Tibial artery (tissue), 4 donors: Measurements from ENCODE around the gene PGLYRP3.
"Not testable (repeated sequence)": the region's sequence is repeated elsewhere in the genome, so short reads cannot be mapped to it uniquely, and the experiment has no call there.

Experiments used
- DNase-seq, 2 donors: peaks; one replicate each; pipeline ENCODE4 v3.0.0-alpha.2; 2019
- H3K27ac ChIP-seq, 2 donors: fragments of 200-600 bp; sonication (generic) in 1 of 2; 1 replicate in 1 of 2; 2 replicates in 1 of 2; pipeline ENCODE4 v1.5.1; 2018 to 2019; ENCODE audit warnings: mild to moderate bottlenecking in 1 of 2
- H3K27me3 ChIP-seq, 2 donors: fragments of 200-600 bp; sonication (generic) in 1 of 2; one replicate each; pipeline versions ENCODE4 v1.5.1 to v1.6.0; 2016 to 2019
- H3K36me3 ChIP-seq, 3 donors: fragments of 200-600 bp; sonication (generic) in 2 of 3; one replicate each; pipeline ENCODE4 v1.5.1; 2016 to 2019; ENCODE audit warnings: mild to moderate bottlenecking in 2 of 3
- H3K4me1 ChIP-seq, 4 donors: fragments of 200-600 bp; sonication (generic) in 2 of 4; 1 replicate in 3 of 4; 2 replicates in 1 of 4; pipeline ENCODE4 v1.5.1; 2016 to 2019
- H3K4me3 ChIP-seq, 2 donors: fragments of 200-600 bp; sonication (generic) in 1 of 2; 1 replicate in 1 of 2; 2 replicates in 1 of 2; pipeline ENCODE4 v1.5.1; 2018 to 2019; ENCODE audit warnings: mild to moderate bottlenecking in 2 of 2
- H3K9me3 ChIP-seq, 3 donors: fragments of 200-600 bp; sonication (generic) in 1 of 3; one replicate each; pipeline ENCODE4 v1.5.1; 2016 to 2019
- intact Hi-C: fragments of 100-400 bp; cut with DNase I; formaldehyde crosslinking; loops from one replicate; pipeline ENCODE4 v1.15.0; 2023; ENCODE audit warnings: low total_unique reads
- TF ChIP-seq, protein P1 (sequence below), 2 experiments: fragments of 200-600 bp in 1 of 2; fragments of 450-650 bp in 1 of 2; IDR thresholded peaks; one replicate each; pipeline ENCODE4 v1.5.1; 2017 to 2019; ENCODE audit warnings: antibody characterized with exemption in 2 of 2, mild to moderate bottlenecking in 1 of 2, moderate library complexity in 1 of 2

PGLYRP3 gene

DNA sequence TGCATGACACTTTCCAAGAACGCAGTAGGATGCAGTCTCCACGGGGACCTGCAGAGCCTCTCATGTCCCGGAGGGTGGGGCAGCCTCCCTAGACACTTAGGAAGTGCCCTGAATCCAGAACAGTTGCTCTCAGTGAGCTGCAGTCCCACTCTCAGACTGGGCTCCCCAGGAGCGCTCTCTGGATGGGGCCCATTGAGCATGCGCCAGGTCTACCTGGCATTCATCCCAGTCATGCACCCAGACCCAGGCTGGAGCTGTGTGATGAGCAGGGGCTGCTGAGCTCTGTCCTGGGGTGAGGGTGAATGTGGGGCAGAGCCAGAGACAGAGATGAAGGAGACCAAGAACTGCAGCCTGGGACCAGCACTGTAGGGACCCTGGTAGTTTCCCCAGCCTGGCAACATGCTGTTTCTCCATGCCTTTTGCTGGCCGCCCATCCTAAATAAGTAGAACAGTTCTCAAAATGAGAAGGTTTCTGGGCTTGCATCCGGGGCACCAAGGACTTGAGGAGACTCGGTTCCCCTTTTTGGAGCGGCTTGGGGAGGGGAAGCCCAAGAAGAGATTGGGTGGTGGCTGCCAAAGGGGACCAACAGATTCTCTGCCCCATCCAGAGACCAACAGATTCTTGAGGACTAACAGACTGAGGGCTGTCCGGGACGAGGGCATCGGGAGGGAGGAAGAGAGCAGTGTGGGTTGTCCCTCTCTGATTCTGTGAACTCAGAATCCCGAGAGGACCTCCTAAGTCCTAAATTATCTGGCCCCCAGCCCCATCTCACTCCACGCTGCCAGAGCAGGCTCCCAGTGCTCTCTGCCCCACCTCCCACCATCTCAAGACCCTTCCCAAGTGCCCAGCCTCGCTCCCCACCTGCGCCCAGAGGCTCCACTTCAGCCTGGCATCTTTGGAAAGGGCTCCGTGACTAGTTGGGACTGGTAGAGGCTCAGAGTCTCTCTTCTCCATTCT, 36.9 kb upstream of the PGLYRP3 start:
- Histone ChIP-seq H3K36me3 (no peaks in the 10 kb centered on the region), H3K4me1 (no peaks in the 10 kb centered on the region), H3K27ac (no peak overlapping the region), H3K27me3 (peaks cover 0 to 56% of the 10 kb centered on the region in 2 donors), H3K9me3 (no peaks in the 10 kb centered on the region), H3K4me3 (no peak overlapping the region)
- intact Hi-C loops = loop anchor here (5.0 kb wide), 1 partner anchor 143 kb away; no protein-coding TSS in a partner anchor
- no peak for DNase-seq
- TF ChIP-seq, protein P1, sequence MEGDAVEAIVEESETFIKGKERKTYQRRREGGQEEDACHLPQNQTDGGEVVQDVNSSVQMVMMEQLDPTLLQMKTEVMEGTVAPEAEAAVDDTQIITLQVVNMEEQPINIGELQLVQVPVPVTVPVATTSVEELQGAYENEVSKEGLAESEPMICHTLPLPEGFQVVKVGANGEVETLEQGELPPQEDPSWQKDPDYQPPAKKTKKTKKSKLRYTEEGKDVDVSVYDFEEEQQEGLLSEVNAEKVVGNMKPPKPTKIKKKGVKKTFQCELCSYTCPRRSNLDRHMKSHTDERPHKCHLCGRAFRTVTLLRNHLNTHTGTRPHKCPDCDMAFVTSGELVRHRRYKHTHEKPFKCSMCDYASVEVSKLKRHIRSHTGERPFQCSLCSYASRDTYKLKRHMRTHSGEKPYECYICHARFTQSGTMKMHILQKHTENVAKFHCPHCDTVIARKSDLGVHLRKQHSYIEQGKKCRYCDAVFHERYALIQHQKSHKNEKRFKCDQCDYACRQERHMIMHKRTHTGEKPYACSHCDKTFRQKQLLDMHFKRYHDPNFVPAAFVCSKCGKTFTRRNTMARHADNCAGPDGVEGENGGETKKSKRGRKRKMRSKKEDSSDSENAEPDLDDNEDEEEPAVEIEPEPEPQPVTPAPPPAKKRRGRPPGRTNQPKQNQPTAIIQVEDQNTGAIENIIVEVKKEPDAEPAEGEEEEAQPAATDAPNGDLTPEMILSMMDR (IDR thresholded peaks at IDR 0.05) = no peak

DNA sequence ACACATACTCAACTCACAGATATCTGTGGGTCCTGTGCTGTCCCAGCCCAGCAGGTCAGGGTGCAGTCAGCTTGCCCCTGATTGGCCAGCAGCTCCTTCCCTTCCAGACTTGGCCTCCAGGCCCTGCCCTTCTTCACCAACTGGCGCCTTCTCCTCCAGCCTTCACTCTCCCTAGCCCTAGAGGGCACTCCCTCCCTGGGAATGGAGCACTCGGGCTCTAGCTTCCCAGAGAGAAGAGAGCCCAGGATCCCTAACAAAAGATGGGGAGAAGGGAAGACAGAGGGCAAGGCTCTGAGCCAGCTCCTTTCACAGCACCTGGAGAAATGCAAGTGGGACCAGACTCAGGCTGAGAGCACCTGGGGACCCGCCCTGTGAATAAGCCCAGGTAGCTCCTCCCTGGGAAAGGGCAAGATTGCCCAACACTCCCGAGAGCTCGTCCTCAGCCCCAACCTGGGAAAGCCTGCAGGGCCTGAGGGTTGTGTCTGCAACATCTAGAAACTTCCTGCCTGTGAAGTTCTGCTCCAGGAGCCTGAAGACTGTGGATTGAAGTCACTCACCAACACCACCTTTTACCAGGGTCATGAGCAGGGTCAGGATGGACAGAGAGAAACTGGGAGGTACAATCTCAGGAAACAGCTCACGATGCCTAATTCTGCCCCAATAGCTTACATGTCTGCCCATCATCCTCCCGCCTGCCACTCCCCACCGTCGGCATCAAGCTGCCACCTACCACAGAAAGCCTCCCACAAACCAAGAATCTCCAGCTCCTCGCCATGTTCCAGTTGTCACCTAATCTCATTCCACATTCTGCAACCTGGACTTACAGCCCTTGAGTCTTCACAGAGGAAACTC, 36.0 kb upstream of the PGLYRP3 start, which contains the start of gene PGLYRP4:
Gene PGLYRP4, minus strand, starts transcription at position 331 of the 852 bp plus-strand sequence. CDS start 909 bp downstream, outside the sequence.
- Histone ChIP-seq H3K4me1 (no peaks in the 10 kb centered on the region), H3K27me3 (peaks cover 0 to 59% of the 10 kb centered on the region in 2 donors), H3K27ac (no peak within 1 kb of the TSS), H3K36me3 (no peaks in the 10 kb centered on the region), H3K9me3 (no peaks in the 10 kb centered on the region), H3K4me3 (no peak within 1 kb of the TSS)
- no peak for DNase-seq
- TF ChIP-seq, protein P1 (IDR thresholded peaks at IDR 0.05) = no peak
- intact Hi-C loops = no loop called here

DNA sequence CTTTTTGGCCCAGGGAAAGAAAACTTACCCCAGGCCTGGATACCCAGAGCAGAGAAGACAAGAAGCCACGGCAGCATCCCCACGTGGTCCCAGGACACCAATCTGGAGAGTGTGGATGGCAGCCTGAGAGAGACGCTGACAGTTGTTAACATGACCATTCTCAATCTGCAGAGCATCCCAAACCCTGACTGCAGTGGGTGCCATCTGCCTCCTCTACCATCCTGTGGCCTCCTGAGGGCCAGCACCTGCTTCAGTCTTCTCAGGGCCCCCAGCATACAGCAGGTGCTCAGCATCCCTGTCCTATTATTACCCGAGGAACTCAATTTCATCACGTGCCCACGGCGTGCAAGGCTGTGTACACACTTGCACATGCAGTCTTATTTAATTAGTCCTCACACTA, 35.1 kb upstream of the PGLYRP3 start:
- Histone ChIP-seq H3K4me3 (no peak overlapping the region), H3K36me3 (no peaks in the 10 kb centered on the region), H3K9me3 (no peaks in the 10 kb centered on the region), H3K27me3 (peaks cover 0 to 59% of the 10 kb centered on the region in 2 donors), H3K27ac (no peak overlapping the region), H3K4me1 (no peaks in the 10 kb centered on the region)
- intact Hi-C loops = no loop called here
- TF ChIP-seq, protein P1 (IDR thresholded peaks at IDR 0.05) = no peak
- DNase-seq = no peak

DNA sequence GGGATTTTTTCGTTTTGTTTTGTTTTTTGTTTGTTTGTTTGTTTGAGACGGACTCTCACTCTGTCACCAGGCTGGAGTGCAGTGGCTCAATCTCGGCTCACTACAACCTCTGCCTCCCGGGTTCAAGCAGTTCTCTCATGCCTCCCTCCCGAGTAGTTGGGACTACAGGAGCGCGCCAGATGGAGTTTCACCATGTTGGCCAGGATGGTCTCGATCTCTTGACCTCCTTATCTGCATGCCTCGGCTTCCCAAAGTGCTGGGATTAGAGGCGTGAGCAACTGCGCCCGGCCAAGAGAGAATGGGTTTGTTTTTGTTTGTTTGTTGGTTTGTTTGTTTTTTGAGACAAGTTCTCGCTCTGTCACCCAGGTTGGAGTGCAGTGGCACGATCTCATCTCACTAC, 34.3 kb upstream of the PGLYRP3 start:
- H3K4me3 ChIP-seq, H3K4me1 ChIP-seq, H3K9me3 ChIP-seq, H3K36me3 ChIP-seq, intact Hi-C loops, DNase-seq, H3K27ac ChIP-seq: not testable (repeated sequence)
- H3K27me3 ChIP-seq = peaks cover 0 to 61% of the 10 kb centered on the region in 2 donors

DNA sequence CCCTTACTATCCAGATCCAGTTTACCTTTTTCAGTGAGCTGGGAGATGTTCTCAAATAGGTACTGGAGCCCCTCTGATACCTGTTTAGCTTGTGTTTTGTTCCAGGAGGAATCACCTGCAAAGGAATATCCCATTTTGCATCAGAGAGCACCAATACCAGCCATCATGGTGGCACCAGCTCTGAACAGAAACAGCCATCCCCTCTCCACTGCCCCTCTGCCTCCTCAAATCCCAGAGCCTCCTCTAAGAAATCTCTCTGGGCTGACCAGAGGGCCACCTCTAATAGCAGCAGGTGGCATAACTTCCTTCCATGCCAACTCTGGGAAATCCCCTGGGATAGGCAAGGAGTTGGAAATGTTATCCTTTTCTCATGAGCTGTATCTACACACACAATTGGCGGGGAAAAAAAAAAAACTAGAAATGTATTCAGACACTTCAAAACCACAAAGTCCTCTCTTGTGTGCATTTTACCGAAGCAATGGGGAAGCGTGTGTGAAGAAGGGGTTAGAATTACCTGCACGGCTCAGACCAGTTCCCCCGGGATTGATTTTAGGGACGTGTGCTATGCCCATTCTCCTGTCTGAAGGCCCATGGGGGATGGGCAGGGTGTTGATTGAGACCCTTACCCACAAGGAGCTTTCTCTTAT, 33.4 kb upstream of the PGLYRP3 start:
- intact Hi-C loops = no loop called here
- no peak overlapping the region for H3K4me3 ChIP-seq
- TF ChIP-seq, protein P1 (IDR thresholded peaks at IDR 0.05) = no peak
- H3K9me3 ChIP-seq = no peaks in the 10 kb centered on the region
- H3K4me1 ChIP-seq = no peaks in the 10 kb centered on the region
- H3K36me3 ChIP-seq = no peaks in the 10 kb centered on the region
- no peak overlapping the region for H3K27ac ChIP-seq
- H3K27me3 ChIP-seq = peaks cover 0 to 60% of the 10 kb centered on the region in 2 donors
- no peak for DNase-seq
